NCI-H2227 (cell line): ENCODE measurements around the gene SULT1E1.

Source experiments
- DNase-seq: peaks from one replicate; lab custom pipeline; 2025; ENCODE audit not compliant: unreplicated experiment; lab: John Stamatoyannopoulos, UW

Gene SULT1E1

GRCh38 chr4:69800599-69800998 is 59.3 kb downstream of the SULT1E1 start:
- no peak for DNase-seq

DNA sequence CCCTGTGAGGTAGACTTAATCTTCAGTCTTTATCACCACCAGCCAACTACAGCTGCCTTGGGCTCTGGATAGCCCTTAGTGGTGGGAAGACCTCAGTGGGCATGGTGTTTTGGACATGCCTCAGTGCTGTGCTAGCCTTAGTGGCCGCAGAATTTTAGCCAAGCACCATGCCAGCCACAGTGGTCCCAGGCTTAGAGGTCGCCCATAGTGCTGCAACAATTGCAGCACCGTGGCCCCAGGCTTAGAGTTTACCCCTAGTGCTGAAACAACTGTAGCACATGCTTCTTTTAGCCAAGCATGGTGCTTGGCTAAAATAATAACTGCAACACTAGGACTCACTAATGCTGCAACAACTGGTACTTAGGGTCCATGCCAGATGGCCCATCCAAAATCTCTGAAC is 60.6 kb downstream of the SULT1E1 start:
- no peak for DNase-seq

DNA sequence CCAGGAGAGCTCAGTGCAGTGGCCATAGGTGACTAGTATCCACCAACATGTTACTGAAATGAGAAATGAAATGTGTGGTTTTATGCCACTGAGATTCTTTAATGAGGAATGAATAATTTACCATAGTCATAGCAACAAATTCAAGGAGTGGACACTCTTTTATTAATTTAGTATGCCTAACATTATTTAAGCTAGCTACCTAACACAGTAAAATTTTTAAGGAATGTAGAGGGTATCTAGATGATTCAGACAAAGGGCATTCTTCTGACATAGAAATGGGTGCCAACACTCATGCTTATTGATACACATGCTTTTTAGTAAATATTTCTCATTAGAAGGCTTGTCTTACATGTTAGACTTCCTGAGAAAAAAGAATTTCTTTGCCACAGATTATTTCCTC is 66.2 kb downstream of the SULT1E1 start:
- DNase-seq: no peak
